Testis (tissue), 3 donors: ENCODE measurements around the gene CCDC137. TPM values are rescaled to one million over a fixed set of nuclear protein-coding genes. Genes with fewer than 3 reads are reported as not detected.

ENCODE experiments used
- DNase-seq: peaks from one replicate; pipeline ENCODE4 v3.0.0-alpha.2; 2019
- H3K27ac ChIP-seq, 2 donors: fragments of 200-600 bp; sonication (generic); one replicate each; pipeline ENCODE4 v1.5.1; 2019
- H3K27me3 ChIP-seq: fragments of 200-600 bp; sonication (generic); one replicate; pipeline ENCODE4 v1.5.1; 2019
- H3K36me3 ChIP-seq: fragments of 200-600 bp; sonication (generic); one replicate; pipeline ENCODE4 v1.5.1; 2017; ENCODE audit warnings: low read depth; ENCODE audit errors: missing control alignments
- H3K4me1 ChIP-seq: fragments of 200-600 bp; sonication (generic); one replicate; pipeline ENCODE4 v1.5.1; 2019
- H3K4me3 ChIP-seq, 2 donors: fragments of 200-600 bp; sonication (generic); one replicate each; pipeline ENCODE4 v1.5.1; 2017 to 2019
- H3K9me3 ChIP-seq: fragments of 200-600 bp; sonication (generic); one replicate; pipeline ENCODE4 v1.5.1; 2017
- CTCF ChIP-seq, 3 experiments: fragments of 450-650 bp in 2 of 3; fragments of 200-600 bp in 1 of 3; sonication (generic) in 1 of 3; IDR thresholded peaks; one replicate each; pipeline ENCODE4 v1.5.1; 2016 to 2019; ENCODE audit warnings: antibody characterized with exemption in 3 of 3, mild to moderate bottlenecking in 2 of 3, moderate library complexity in 1 of 3
- POLR2A ChIP-seq: fragments of 450-650 bp; IDR thresholded peaks from one replicate; pipeline ENCODE4 v1.6.1; 2017; ENCODE audit warnings: antibody characterized with exemption, mild to moderate bottlenecking, moderate library complexity
- WGBS, 2 donors: methylation state at CpG; one replicate each; pipeline ENCODE4 v1.1.5; 2018; 5-methylcytosine and 5-hydroxymethylcytosine counted together
- intact Hi-C: fragments of 100-400 bp; cut with DNase I; formaldehyde crosslinking; loops from one replicate; pipeline ENCODE4 v1.15.1; 2023; ENCODE audit warnings: low total_unique reads
- polyA plus RNA-seq: library from polyadenylated mRNA; stranded (reverse); fragments of 350-450 nt; fragmentation: Illumina TruSeq; extraction: RNeasy Lipid Tissue Mini Kit (QIAGEN cat#74804); gene quantifications from one replicate; pipeline ENCODE4 v1.2.3, GENCODE V29; 2014; ENCODE audit warnings: low read depth, low replicate concordance; ENCODE audit not compliant: insufficient read depth
- total RNA-seq, 2 donors: library from RNA; depleted of rRNA; stranded (reverse); fragments of >200 nt; gene quantifications; one replicate each; pipeline ENCODE4 v1.2.3, GENCODE V29; 2016

CCDC137 gene
- total and polyA plus RNA-seq, 3 donors from 2014 or later: 18.6 to 19.9 (median 19.0) TPM

GRCh38 chr17:81648707-81649085, 17.8 kb upstream of the CCDC137 start:
- Histone ChIP-seq H3K4me1 (no peaks in the 10 kb centered on the region), H3K27me3 (no peaks in the 10 kb centered on the region), H3K4me3 (no peak overlapping the region), H3K27ac (no peak overlapping the region), H3K9me3 (no peaks in the 10 kb centered on the region), H3K36me3 (no peaks in the 10 kb centered on the region)
- no peak for TF ChIP-seq POLR2A
- no peak for TF ChIP-seq CTCF (IDR thresholded peaks at IDR 0.05)
- intact Hi-C loops: no loop called here
- 49% methylated on average over 14 of the region's 14 CpGs; no CpG with 5 or more reads in 1 of the 2 donors for WGBS, 2 donors
- DNase-seq: no peak

GRCh38 chr17:81650951-81651350, 15.6 kb upstream of the CCDC137 start:
- 60 to 68% methylated on average over 5 to 9 of the region's 9 CpGs for WGBS, 2 donors

GRCh38 chr17:81651692-81652091, 14.8 kb upstream of the CCDC137 start:
- no peaks in the 10 kb centered on the region for H3K4me1 ChIP-seq
- TF ChIP-seq CTCF (IDR thresholded peaks at IDR 0.05) (no peak), POLR2A (no peak)
- intact Hi-C loops: no loop called here
- no peaks in the 10 kb centered on the region for H3K27me3 ChIP-seq
- no peak overlapping the region for H3K27ac ChIP-seq
- H3K36me3 ChIP-seq: no peaks in the 10 kb centered on the region
- WGBS, 2 donors: 67 to 88% methylated on average over 10 of the region's 10 CpGs
- no peak overlapping the region for H3K4me3 ChIP-seq
- no peaks in the 10 kb centered on the region for H3K9me3 ChIP-seq
- DNase-seq: peak; percentile 34

More at GRCh38 chr17:81650951-81651350, 15.6 kb upstream of the CCDC137 start:
- no peak for TF ChIP-seq POLR2A
- DNase-seq: no peak
- no peaks in the 10 kb centered on the region for H3K9me3 ChIP-seq
- H3K27ac ChIP-seq: no peak overlapping the region
- intact Hi-C loops: no loop called here
- H3K4me1 ChIP-seq: no peaks in the 10 kb centered on the region
- H3K4me3 ChIP-seq: no peak overlapping the region
- H3K36me3 ChIP-seq: no peaks in the 10 kb centered on the region
- H3K27me3 ChIP-seq: no peaks in the 10 kb centered on the region

GRCh38 chr17:81652906-81653771, 13.4 kb upstream of the CCDC137 start:
- intact Hi-C loops: no loop called here
- 46 to 47% methylated on average over 24 to 27 of the region's 27 CpGs for WGBS, 2 donors

More at GRCh38 chr17:81652906-81653771, 13.4 kb upstream of the CCDC137 start:
- Histone ChIP-seq H3K4me3 (no peak overlapping the region), H3K27me3 (no peaks in the 10 kb centered on the region), H3K9me3 (no peaks in the 10 kb centered on the region), H3K36me3 (no peaks in the 10 kb centered on the region), H3K4me1 (no peaks in the 10 kb centered on the region), H3K27ac (no peak overlapping the region)
- TF ChIP-seq POLR2A (no peak), CTCF (IDR thresholded peaks at IDR 0.05) (no peak)
- no peak for DNase-seq
